Natural killer cell (primary cell): ENCODE measurements around the gene REXO5. TPM values are rescaled to one million over a fixed set of nuclear protein-coding genes. Genes with fewer than 3 reads are reported as not detected.

Experiments used
- ATAC-seq, 3 donors: fragments of 150-1000 bp in 2 of 3; fragments of 200-7000 bp in 1 of 3; cut with Tn5 transposase; 1 replicate in 1 of 3; 2 replicates in 2 of 3; pipeline ENCODE4 v1.10.0; 2021; ENCODE audit warnings: mild to moderate bottlenecking in 2 of 3, moderate library complexity in 2 of 3
- DNase-seq, 2 donors: peaks; one replicate each; pipeline versions ENCODE4 v3.0.0 to v3.0.0-alpha.2; 2013 to 2021; ENCODE audit warnings: mixed read lengths in 1 of 2
- H3K27ac ChIP-seq: one replicate; pipeline ENCODE4 v1.5.1; 2013; ENCODE audit warnings: mild to moderate bottlenecking, low read length
- H3K27me3 ChIP-seq: one replicate; pipeline ENCODE4 v1.6.1; 2013; ENCODE audit warnings: low read length; ENCODE audit not compliant: control insufficient read depth, insufficient read depth
- H3K36me3 ChIP-seq: one replicate; pipeline ENCODE4 v1.6.1; 2013; ENCODE audit warnings: low read length; ENCODE audit not compliant: control insufficient read depth, insufficient read depth
- H3K4me1 ChIP-seq: one replicate; pipeline ENCODE4 v1.6.1; 2013; ENCODE audit warnings: low read length; ENCODE audit not compliant: control insufficient read depth, insufficient read depth
- H3K4me3 ChIP-seq: one replicate; pipeline ENCODE4 v1.5.1; 2013; ENCODE audit warnings: low read length
- H3K9me3 ChIP-seq: one replicate; pipeline ENCODE4 v1.6.1; 2013; ENCODE audit warnings: low read length; ENCODE audit not compliant: control insufficient read depth, insufficient read depth
- H3K27ac Mint-ChIP-seq, 2 donors: one replicate each; pipeline ENCODE4 v1.8.0; 2022; ENCODE audit warnings: mild to moderate bottlenecking in 2 of 2, mixed read lengths in 2 of 2, moderate library complexity in 1 of 2
- H3K27me3 Mint-ChIP-seq, 2 donors: one replicate each; pipeline ENCODE4 v1.8.0; 2022; ENCODE audit warnings: low read depth in 2 of 2, mixed read lengths in 2 of 2
- H3K36me3 Mint-ChIP-seq: one replicate; pipeline ENCODE4 v1.8.0; 2022; ENCODE audit warnings: mixed read lengths
- H3K4me1 Mint-ChIP-seq, 2 donors: one replicate each; pipeline ENCODE4 v1.8.0; 2022; ENCODE audit warnings: mixed read lengths in 2 of 2
- H3K4me3 Mint-ChIP-seq: one replicate; pipeline ENCODE4 v1.8.0; 2022; ENCODE audit warnings: mild to moderate bottlenecking, moderate library complexity, mixed read lengths
- H3K9me3 Mint-ChIP-seq, 2 donors: one replicate each; pipeline ENCODE4 v1.8.0; 2022; ENCODE audit warnings: mixed read lengths in 2 of 2
- CTCF ChIP-seq: fragments of 200-600 bp; IDR thresholded peaks from one replicate; pipeline ENCODE4 v1.8.0; 2022; ENCODE audit warnings: antibody characterized with exemption
- WGBS: methylation state at CpG from one replicate; pipeline ENCODE4 v1.1.7; 2013; ENCODE audit warnings: missing lambda C conversion rate; ENCODE audit not compliant: insufficient coverage; 5-methylcytosine and 5-hydroxymethylcytosine counted together
- intact Hi-C: fragments of 100-400 bp; cut with micrococcal nuclease; formaldehyde crosslinking; loops from one replicate; pipeline ENCODE4 v1.14.2; 2022
- total RNA-seq, 4 donors: library from RNA; stranded (reverse); fragments of 120-200 nt in 1 of 4; gene quantifications; one replicate each; pipeline versions ENCODE4 v1.2.3 to v1.2.4, GENCODE V29; 2013 to 2022

The REXO5 gene
- total RNA-seq, 3 donors from 2014 or later (not counting 1 experiment from before 2014, with no cell fraction given): 1.5 to 6.0 (median 1.7) TPM

GRCh38 chr16:20871941-20872815 lies 65.9 kb downstream of the REXO5 start:
- no peaks in the 10 kb centered on the region for H3K9me3 Mint-ChIP-seq
- no peak overlapping the region for H3K27ac ChIP-seq
- no peaks in the 10 kb centered on the region for H3K9me3 ChIP-seq
- no peak for DNase-seq
- H3K4me1 Mint-ChIP-seq: peaks cover 44 to 63% of the 10 kb centered on the region in 2 donors
- no peaks in the 10 kb centered on the region for H3K27me3 ChIP-seq
- no peaks in the 10 kb centered on the region for H3K36me3 Mint-ChIP-seq
- TF ChIP-seq CTCF: no peak
- H3K4me3 ChIP-seq: no peak overlapping the region
- H3K4me1 ChIP-seq: peaks cover 12% of the 10 kb centered on the region
- WGBS: 72% methylated on average over 9 of the region's 9 CpGs
- H3K36me3 ChIP-seq: no peaks in the 10 kb centered on the region
- intact Hi-C loops: no loop called here
- H3K27ac Mint-ChIP-seq: peak overlapping the region; percentile 40 to 59
- ATAC-seq: no peak
- no peaks in the 10 kb centered on the region for H3K27me3 Mint-ChIP-seq
- peak overlapping the region; percentile 35 for H3K4me3 Mint-ChIP-seq

- intact Hi-C loops: no loop called here
- no peaks in the 10 kb centered on the region for H3K9me3 ChIP-seq
- H3K27ac ChIP-seq: peak overlapping the region; percentile 58
- Mint-ChIP-seq H3K9me3 (no peaks in the 10 kb centered on the region), H3K27ac (peak overlapping the region; percentile 93), H3K27me3 (no peaks in the 10 kb centered on the region), H3K36me3 (no peaks in the 10 kb centered on the region), H3K4me1 (peaks cover 44 to 51% of the 10 kb centered on the region in 2 donors), H3K4me3 (no peak overlapping the region)
- ATAC-seq (no peak), DNase-seq (no peak)
- H3K4me1 ChIP-seq: peaks cover 12% of the 10 kb centered on the region
- WGBS: 86% methylated on average over 3 of the region's 3 CpGs
- TF ChIP-seq CTCF: no peak
- no peaks in the 10 kb centered on the region for H3K36me3 ChIP-seq
- H3K27me3 ChIP-seq: no peaks in the 10 kb centered on the region
- no peak overlapping the region for H3K4me3 ChIP-seq
Observed at GRCh38 chr16:20873331-20873730, 67.0 kb downstream of the REXO5 start.

- peak overlapping the region; percentile 58 for H3K27ac ChIP-seq
- H3K36me3 ChIP-seq: no peaks in the 10 kb centered on the region
- H3K27me3 ChIP-seq: no peaks in the 10 kb centered on the region
- Mint-ChIP-seq H3K4me3 (peak overlapping the region; percentile 74), H3K9me3 (no peaks in the 10 kb centered on the region), H3K36me3 (no peaks in the 10 kb centered on the region), H3K27me3 (no peaks in the 10 kb centered on the region), H3K4me1 (peaks cover 44 to 48% of the 10 kb centered on the region in 2 donors), H3K27ac (peak overlapping the region; percentile 93)
- WGBS: 85% methylated on average over 4 of the region's 4 CpGs
- no peak overlapping the region for H3K4me3 ChIP-seq
- intact Hi-C loops: no loop called here
- peaks cover 12% of the 10 kb centered on the region for H3K4me1 ChIP-seq
- no peak for TF ChIP-seq CTCF
- ATAC-seq (no peak), DNase-seq (no peak)
- H3K9me3 ChIP-seq: no peaks in the 10 kb centered on the region
Observed at GRCh38 chr16:20874088-20874581, 67.8 kb downstream of the REXO5 start.
